GM23338 (cell line): ENCODE measurements around the gene TUBB. TPM values are rescaled to one million over a fixed set of nuclear protein-coding genes. Genes with fewer than 3 reads are reported as not detected.

Source experiments
- ATAC-seq: fragments of 200-7000 bp; cut with Tn5 transposase; 3 replicates; pipeline ENCODE4 v1.9.1; 2020
- DNase-seq: peaks from one replicate; pipeline ENCODE4 v3.0.0-alpha.2; 2015; ENCODE audit warnings: low spot score
- H2AFZ ChIP-seq: fragments of 200-600 bp; sonication (generic); 2 replicates; pipeline ENCODE4 v1.8.0; 2016; ENCODE audit warnings: antibody characterized with exemption, mild to moderate bottlenecking, moderate library complexity
- H3F3A ChIP-seq: fragments of 200-600 bp; sonication (generic); replicated peaks from 2 replicates; pipeline ENCODE4 v1.8.0; 2017; ENCODE audit warnings: antibody characterized with exemption, mixed run types, low read depth
- H3K27ac ChIP-seq: fragments of 200-600 bp; sonication (generic); 2 replicates; pipeline ENCODE4 v1.6.1; 2016; ENCODE audit warnings: low read depth
- H3K27me3 ChIP-seq: fragments of 200-600 bp; sonication (generic); 2 replicates; pipeline ENCODE4 v1.8.0; 2016; ENCODE audit warnings: mild to moderate bottlenecking, mixed run types, moderate library complexity; ENCODE audit not compliant: insufficient read depth
- H3K36me3 ChIP-seq: fragments of 200-600 bp; sonication (generic); 2 replicates; pipeline ENCODE4 v1.8.0; 2016; ENCODE audit warnings: mild to moderate bottlenecking; ENCODE audit not compliant: insufficient read depth
- H3K4me1 ChIP-seq: fragments of 200-600 bp; sonication (generic); 2 replicates; pipeline ENCODE4 v1.8.0; 2016; ENCODE audit warnings: mild to moderate bottlenecking, moderate library complexity; ENCODE audit not compliant: insufficient read depth
- H3K4me2 ChIP-seq: fragments of 200-600 bp; sonication (generic); 2 replicates; pipeline ENCODE4 v1.7.1; 2017; ENCODE audit warnings: mixed run types
- H3K4me3 ChIP-seq: fragments of 200-600 bp; sonication (generic); 2 replicates; pipeline ENCODE4 v1.6.1; 2016; ENCODE audit warnings: mixed run types
- H3K79me2 ChIP-seq: fragments of 200-600 bp; sonication (generic); replicated peaks from 2 replicates; pipeline ENCODE4 v1.8.0; 2017; ENCODE audit warnings: mild to moderate bottlenecking; ENCODE audit not compliant: insufficient read depth
- H3K9me2 ChIP-seq: fragments of 200-600 bp; sonication (generic); 2 replicates; pipeline ENCODE4 v1.8.0; 2017; ENCODE audit not compliant: insufficient read depth
- H4K20me1 ChIP-seq: fragments of 200-600 bp; sonication (generic); replicated peaks from 2 replicates; pipeline ENCODE4 v1.8.0; 2017; ENCODE audit warnings: mild to moderate bottlenecking; ENCODE audit not compliant: insufficient read depth
- H3K27ac Mint-ChIP-seq: 2 replicates; pipeline ENCODE4 v1.8.0; 2020; ENCODE audit warnings: inconsistent platforms, mild to moderate bottlenecking, moderate library complexity, mixed read lengths
- H3K27me3 Mint-ChIP-seq: 3 replicates; pipeline ENCODE4 v1.8.0; 2022; ENCODE audit warnings: low read depth, mild to moderate bottlenecking, moderate library complexity, mixed read lengths, inconsistent platforms; ENCODE audit not compliant: insufficient read depth, poor library complexity
- H3K36me3 Mint-ChIP-seq: 3 replicates; pipeline ENCODE4 v1.8.0; 2021; ENCODE audit warnings: low read depth, mild to moderate bottlenecking, inconsistent platforms, moderate library complexity, mixed read lengths
- H3K4me1 Mint-ChIP-seq: 3 replicates; pipeline ENCODE4 v1.8.0; 2020; ENCODE audit warnings: mild to moderate bottlenecking, inconsistent platforms, mixed read lengths
- H3K4me3 Mint-ChIP-seq: 3 replicates; pipeline ENCODE4 v1.8.0; 2021; ENCODE audit warnings: moderate library complexity, mild to moderate bottlenecking, inconsistent platforms, mixed read lengths
- H3K9me3 Mint-ChIP-seq: 3 replicates; pipeline ENCODE4 v1.8.0; 2020; ENCODE audit warnings: moderate library complexity, mild to moderate bottlenecking, inconsistent platforms, mixed read lengths
- EZH2 ChIP-seq: fragments of 200-600 bp; sonication (generic); IDR thresholded peaks from one replicate; pipeline ENCODE4 v1.8.0; 2017; ENCODE audit warnings: antibody characterized with exemption, mild to moderate bottlenecking, low read depth; ENCODE audit not compliant: unreplicated experiment
- NANOG ChIP-seq: IDR thresholded peaks from 2 replicates; pipeline ENCODE4 v1.6.1; 2016; ENCODE audit warnings: antibody characterized with exemption, borderline replicate concordance
- ZNF331 ChIP-seq: fragments of 250-450 bp; sonication (Bioruptor Pico); IDR thresholded peaks from 2 replicates; pipeline ENCODE4 v1.5.0; 2020; ENCODE audit warnings: low read depth, mild to moderate bottlenecking, moderate library complexity
- polyA plus RNA-seq: library from polyadenylated mRNA; unstranded; fragments of >200 nt; fragmentation: Nextera tagmentation; extraction: Ambion mirVana; gene quantifications from 2 replicates; pipeline ENCODE4 v1.2.1, GENCODE V29; 2016
- total RNA-seq: library from RNA; depleted of rRNA; stranded (reverse); fragments of >200 nt; shearing (Covaris generic); gene quantifications from 2 replicates; pipeline ENCODE4 v1.2.3, GENCODE V29; 2014
- TF ChIP-seq, protein P1 (sequence below): fragments of 250-450 bp; sonication (Bioruptor Pico); IDR thresholded peaks from 2 replicates; pipeline ENCODE4 v1.5.0; 2020; ENCODE audit warnings: mild to moderate bottlenecking, moderate library complexity

The TUBB gene
- total and polyA plus RNA-seq, 2 experiments from 2014 or later, result 1,041 to 1,704 TPM

DNA sequence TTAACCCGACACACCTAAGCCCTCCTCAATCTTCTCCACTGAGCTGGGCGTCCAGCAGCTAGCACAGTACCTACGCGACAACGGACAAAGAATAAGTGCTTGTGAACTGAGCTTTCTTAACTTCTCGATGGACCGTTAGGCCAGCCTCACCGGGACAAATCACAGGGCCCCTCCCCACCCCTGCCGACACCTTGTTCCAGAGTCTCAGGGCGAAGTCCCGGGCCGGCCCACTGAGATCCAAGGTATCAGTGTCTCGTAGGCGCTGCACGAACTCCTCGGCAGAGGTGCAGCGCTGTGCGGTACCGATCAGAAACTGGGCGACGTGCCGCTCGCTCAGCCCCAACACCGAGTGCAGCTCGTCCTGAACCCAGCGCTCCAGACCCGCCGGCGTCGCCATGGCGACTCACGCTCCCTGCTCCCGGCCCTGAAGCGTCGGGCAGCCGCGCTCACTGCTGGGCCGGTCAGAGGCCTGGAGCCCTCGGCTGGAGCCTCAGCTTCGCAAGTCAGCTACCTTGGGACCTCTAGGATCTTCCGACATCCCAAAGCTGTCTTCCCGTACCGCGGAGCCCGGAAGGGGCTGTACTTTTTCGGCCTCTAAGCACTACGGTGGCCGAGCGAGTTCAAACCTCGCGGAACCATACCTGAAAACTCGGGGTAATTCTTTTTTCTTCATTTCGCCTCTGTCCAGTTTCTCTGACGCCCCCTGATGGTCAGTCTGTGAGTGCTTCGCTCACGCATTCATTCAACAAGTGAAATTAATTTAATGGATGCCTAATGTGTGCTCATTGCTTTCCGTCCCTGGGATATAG, 47.5 kb upstream of the TUBB start, which contains the start of gene DHX16 (continued):
- TF ChIP-seq, protein P1, sequence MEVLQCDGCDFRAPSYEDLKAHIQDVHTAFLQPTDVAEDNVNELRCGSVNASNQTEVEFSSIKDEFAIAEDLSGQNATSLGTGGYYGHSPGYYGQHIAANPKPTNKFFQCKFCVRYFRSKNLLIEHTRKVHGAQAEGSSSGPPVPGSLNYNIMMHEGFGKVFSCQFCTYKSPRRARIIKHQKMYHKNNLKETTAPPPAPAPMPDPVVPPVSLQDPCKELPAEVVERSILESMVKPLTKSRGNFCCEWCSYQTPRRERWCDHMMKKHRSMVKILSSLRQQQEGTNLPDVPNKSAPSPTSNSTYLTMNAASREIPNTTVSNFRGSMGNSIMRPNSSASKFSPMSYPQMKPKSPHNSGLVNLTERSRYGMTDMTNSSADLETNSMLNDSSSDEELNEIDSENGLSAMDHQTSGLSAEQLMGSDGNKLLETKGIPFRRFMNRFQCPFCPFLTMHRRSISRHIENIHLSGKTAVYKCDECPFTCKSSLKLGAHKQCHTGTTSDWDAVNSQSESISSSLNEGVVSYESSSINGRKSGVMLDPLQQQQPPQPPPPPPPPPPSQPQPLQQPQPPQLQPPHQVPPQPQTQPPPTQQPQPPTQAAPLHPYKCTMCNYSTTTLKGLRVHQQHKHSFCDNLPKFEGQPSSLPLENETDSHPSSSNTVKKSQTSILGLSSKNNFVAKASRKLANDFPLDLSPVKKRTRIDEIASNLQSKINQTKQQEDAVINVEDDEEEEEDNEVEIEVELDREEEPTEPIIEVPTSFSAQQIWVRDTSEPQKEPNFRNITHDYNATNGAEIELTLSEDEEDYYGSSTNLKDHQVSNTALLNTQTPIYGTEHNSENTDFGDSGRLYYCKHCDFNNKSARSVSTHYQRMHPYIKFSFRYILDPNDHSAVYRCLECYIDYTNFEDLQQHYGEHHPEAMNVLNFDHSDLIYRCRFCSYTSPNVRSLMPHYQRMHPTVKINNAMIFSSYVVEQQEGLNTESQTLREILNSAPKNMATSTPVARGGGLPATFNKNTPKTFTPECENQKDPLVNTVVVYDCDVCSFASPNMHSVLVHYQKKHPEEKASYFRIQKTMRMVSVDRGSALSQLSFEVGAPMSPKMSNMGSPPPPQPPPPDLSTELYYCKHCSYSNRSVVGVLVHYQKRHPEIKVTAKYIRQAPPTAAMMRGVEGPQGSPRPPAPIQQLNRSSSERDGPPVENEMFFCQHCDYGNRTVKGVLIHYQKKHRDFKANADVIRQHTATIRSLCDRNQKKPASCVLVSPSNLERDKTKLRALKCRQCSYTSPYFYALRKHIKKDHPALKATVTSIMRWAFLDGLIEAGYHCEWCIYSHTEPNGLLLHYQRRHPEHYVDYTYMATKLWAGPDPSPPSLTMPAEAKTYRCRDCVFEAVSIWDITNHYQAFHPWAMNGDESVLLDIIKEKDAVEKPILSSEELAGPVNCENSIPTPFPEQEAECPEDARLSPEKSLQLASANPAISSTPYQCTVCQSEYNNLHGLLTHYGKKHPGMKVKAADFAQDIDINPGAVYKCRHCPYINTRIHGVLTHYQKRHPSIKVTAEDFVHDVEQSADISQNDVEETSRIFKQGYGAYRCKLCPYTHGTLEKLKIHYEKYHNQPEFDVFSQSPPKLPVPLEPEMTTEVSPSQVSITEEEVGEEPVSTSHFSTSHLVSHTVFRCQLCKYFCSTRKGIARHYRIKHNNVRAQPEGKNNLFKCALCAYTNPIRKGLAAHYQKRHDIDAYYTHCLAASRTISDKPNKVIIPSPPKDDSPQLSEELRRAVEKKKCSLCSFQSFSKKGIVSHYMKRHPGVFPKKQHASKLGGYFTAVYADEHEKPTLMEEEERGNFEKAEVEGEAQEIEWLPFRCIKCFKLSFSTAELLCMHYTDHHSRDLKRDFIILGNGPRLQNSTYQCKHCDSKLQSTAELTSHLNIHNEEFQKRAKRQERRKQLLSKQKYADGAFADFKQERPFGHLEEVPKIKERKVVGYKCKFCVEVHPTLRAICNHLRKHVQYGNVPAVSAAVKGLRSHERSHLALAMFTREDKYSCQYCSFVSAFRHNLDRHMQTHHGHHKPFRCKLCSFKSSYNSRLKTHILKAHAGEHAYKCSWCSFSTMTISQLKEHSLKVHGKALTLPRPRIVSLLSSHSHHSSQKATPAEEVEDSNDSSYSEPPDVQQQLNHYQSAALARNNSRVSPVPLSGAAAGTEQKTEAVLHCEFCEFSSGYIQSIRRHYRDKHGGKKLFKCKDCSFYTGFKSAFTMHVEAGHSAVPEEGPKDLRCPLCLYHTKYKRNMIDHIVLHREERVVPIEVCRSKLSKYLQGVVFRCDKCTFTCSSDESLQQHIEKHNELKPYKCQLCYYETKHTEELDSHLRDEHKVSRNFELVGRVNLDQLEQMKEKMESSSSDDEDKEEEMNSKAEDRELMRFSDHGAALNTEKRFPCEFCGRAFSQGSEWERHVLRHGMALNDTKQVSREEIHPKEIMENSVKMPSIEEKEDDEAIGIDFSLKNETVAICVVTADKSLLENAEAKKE (CRISPR knock-in tag), result no peak

DNA sequence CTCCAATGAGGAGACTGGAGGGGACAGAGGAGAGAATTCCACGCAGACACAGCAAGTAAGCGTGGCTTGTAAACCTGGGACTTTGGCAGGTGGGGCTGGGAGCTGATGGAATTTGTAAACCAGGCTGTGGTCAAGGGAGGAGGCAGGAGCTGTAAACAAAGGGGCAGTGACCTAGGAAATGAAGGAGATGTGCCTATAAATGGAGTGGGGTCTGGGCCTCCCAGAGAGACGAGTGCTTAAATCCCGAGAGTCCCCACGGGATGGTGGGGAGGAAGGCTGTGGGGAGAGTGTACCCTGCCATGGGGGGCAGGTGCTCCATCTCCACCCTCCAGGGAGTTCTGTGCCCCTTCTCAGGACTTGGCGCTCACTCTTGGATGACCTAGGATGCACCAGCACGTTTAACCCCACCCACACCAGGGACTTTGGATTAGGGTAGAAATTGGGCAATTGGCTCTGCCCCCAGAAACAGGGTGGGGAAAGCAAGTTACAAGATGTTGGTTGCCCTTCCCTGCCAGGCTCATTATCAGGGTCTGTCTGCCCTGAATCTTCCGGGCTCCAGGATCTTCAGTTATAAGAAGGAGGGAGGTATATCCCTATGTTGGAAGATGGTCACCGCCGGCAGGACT, 43.4 kb upstream of the TUBB start:
- H3K36me3 Mint-ChIP-seq, result peaks cover 22% of the 10 kb centered on the region
- no peaks in the 10 kb centered on the region for H3K27me3 ChIP-seq
- no peak overlapping the region for H2AFZ ChIP-seq
- no peak for TF ChIP-seq ZNF331 (CRISPR knock-in tag)
- no peak for TF ChIP-seq EZH2
- TF ChIP-seq NANOG, result no peak
- no peaks in the 10 kb centered on the region for H3K9me3 Mint-ChIP-seq
- no peak overlapping the region for H3K4me3 Mint-ChIP-seq
- peaks cover 5% of the 10 kb centered on the region; the same call in 1 of the 2 replicates for H3K36me3 ChIP-seq
- no peaks in the 10 kb centered on the region for H3K9me2 ChIP-seq
- H3K4me1 Mint-ChIP-seq, result peaks cover 14% of the 10 kb centered on the region
- H3K4me3 ChIP-seq, result no peak overlapping the region
- 0 out of 2 replicates have a peak, but pooled peaks cover 3% of the 10 kb centered on the region for H3F3A ChIP-seq
- H3K27ac ChIP-seq, result peak overlapping the region; percentile 52; the same call in 1 of the 2 replicates
- no peaks in the 10 kb centered on the region; the same call in none of the 2 replicates for H4K20me1 ChIP-seq
- peaks cover 4% of the 10 kb centered on the region for H3K27me3 Mint-ChIP-seq
- no peak overlapping the region for H3K4me2 ChIP-seq
- ATAC-seq (no peak), DNase-seq (no peak)
- peaks cover 7% of the 10 kb centered on the region for H3K79me2 ChIP-seq
- peaks cover 9% of the 10 kb centered on the region; the same call in 1 of the 2 replicates for H3K4me1 ChIP-seq
- H3K27ac Mint-ChIP-seq, result no peak overlapping the region
